ENCODE measurements around the gene RFX5. TPM values are rescaled to one million over a fixed set of nuclear protein-coding genes. Genes with fewer than 3 reads are reported as not detected.

Gene RFX5
- total and polyA plus RNA-seq, 9 of the 15 experiments (the other 6 are each of a cell fraction or from before 2014, with no cell fraction given): 3.8 to 48.2 (median 32.2) TPM

DNA sequence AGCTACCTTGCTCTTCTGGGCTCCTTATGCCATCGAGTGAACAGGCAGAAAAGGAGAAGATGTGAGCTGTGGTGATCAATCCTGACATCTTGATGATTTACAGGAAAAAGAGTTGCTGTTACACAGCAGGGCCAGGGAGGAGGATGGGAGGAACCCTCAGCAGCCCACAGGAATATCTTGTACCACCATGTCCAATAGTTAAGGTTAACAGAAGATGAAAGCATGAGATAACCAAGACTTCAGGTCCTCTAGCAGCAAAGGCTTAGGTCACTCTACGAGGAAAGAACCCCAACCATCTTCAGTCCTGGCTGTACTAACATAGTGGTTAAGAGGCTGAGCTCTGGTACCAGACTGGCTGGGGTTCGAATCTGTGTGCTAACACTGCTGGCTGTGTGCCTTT lies 37.5 kb upstream of the RFX5 start (continued):
- TF ChIP-seq, protein P1, sequence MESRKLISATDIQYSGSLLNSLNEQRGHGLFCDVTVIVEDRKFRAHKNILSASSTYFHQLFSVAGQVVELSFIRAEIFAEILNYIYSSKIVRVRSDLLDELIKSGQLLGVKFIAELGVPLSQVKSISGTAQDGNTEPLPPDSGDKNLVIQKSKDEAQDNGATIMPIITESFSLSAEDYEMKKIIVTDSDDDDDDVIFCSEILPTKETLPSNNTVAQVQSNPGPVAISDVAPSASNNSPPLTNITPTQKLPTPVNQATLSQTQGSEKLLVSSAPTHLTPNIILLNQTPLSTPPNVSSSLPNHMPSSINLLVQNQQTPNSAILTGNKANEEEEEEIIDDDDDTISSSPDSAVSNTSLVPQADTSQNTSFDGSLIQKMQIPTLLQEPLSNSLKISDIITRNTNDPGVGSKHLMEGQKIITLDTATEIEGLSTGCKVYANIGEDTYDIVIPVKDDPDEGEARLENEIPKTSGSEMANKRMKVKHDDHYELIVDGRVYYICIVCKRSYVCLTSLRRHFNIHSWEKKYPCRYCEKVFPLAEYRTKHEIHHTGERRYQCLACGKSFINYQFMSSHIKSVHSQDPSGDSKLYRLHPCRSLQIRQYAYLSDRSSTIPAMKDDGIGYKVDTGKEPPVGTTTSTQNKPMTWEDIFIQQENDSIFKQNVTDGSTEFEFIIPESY (CRISPR knock-in tag; IDR thresholded peaks at IDR 0.05): no peak
- TF ChIP-seq NCOA4 (IDR thresholded peaks at IDR 0.05; ENCODE audit: partially characterized antibody) (no peak), ETV5 (CRISPR knock-in tag; IDR thresholded peaks at IDR 0.05; ENCODE audit: low read depth) (0 out of 2 replicates have a peak, but pooled peaks have one; percentile 37), ATF1 (CRISPR knock-in tag; IDR thresholded peaks at IDR 0.05) (no peak), ATF1 (tag; IDR thresholded peaks at IDR 0.05) (0 out of 2 replicates have a peak, but pooled peaks have one; percentile 20), HEY1 (CRISPR knock-in tag; IDR thresholded peaks at IDR 0.05; ENCODE audit: borderline replicate concordance) (no peak), TAF1 (IDR thresholded peaks at IDR 0.05; ENCODE audit: control insufficient read depth, extremely low read depth, insufficient read depth, low read length, severe bottlenecking) (no peak), NFIC (IDR thresholded peaks at IDR 0.05) (no peak), TSC22D4 (tag; IDR thresholded peaks at IDR 0.05) (no peak), ZNF76 (CRISPR knock-in tag; IDR thresholded peaks at IDR 0.05; ENCODE audit: borderline replicate concordance) (no peak), HDAC1 (IDR thresholded peaks at IDR 0.05) (peak in 1 of 2 experiments; percentile 19; a peak in 1 of 4 replicates), ZEB2 (IDR thresholded peaks at IDR 0.05) (no peak), THRAP3 (IDR thresholded peaks at IDR 0.05; ENCODE audit: borderline replicate concordance) (no peak), CBFA2T2 (conservative IDR thresholded peaks at IDR 0.05) (peak; percentile 16; the same call in 1 of the 2 replicates), PTRF (tag; IDR thresholded peaks at IDR 0.05) (no peak), KLF16 (IDR thresholded peaks at IDR 0.05) (no peak), RBM14 (IDR thresholded peaks at IDR 0.05; ENCODE audit: borderline replicate concordance, insufficient read depth, low read depth, low read length) (no peak), LCOR (CRISPR knock-in tag; IDR thresholded peaks at IDR 0.05) (no peak), MAZ (CRISPR knock-in tag; conservative IDR thresholded peaks at IDR 0.05 in 1 of 2, IDR thresholded peaks at IDR 0.05 in 1 of 2) (peak in 1 of 2 experiments; percentile 57; a peak in 2 of 4 replicates)
- TF ChIP-seq, protein P2, sequence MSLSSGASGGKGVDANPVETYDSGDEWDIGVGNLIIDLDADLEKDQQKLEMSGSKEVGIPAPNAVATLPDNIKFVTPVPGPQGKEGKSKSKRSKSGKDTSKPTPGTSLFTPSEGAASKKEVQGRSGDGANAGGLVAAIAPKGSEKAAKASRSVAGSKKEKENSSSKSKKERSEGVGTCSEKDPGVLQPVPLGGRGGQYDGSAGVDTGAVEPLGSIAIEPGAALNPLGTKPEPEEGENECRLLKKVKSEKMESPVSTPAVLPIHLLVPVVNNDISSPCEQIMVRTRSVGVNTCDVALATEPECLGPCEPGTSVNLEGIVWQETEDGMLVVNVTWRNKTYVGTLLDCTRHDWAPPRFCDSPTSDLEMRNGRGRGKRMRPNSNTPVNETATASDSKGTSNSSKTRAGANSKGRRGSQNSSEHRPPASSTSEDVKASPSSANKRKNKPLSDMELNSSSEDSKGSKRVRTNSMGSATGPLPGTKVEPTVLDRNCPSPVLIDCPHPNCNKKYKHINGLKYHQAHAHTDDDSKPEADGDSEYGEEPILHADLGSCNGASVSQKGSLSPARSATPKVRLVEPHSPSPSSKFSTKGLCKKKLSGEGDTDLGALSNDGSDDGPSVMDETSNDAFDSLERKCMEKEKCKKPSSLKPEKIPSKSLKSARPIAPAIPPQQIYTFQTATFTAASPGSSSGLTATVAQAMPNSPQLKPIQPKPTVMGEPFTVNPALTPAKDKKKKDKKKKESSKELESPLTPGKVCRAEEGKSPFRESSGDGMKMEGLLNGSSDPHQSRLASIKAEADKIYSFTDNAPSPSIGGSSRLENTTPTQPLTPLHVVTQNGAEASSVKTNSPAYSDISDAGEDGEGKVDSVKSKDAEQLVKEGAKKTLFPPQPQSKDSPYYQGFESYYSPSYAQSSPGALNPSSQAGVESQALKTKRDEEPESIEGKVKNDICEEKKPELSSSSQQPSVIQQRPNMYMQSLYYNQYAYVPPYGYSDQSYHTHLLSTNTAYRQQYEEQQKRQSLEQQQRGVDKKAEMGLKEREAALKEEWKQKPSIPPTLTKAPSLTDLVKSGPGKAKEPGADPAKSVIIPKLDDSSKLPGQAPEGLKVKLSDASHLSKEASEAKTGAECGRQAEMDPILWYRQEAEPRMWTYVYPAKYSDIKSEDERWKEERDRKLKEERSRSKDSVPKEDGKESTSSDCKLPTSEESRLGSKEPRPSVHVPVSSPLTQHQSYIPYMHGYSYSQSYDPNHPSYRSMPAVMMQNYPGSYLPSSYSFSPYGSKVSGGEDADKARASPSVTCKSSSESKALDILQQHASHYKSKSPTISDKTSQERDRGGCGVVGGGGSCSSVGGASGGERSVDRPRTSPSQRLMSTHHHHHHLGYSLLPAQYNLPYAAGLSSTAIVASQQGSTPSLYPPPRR (CRISPR knock-in tag; IDR thresholded peaks at IDR 0.05; ENCODE audit: borderline replicate concordance): no peak
- TF ChIP-seq, protein P3, sequence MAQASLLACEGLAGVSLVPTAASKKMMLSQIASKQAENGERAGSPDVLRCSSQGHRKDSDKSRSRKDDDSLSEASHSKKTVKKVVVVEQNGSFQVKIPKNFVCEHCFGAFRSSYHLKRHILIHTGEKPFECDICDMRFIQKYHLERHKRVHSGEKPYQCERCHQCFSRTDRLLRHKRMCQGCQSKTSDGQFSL (CRISPR knock-in tag; IDR thresholded peaks at IDR 0.05): no peak
- TF ChIP-seq, protein P3 (tag; IDR thresholded peaks at IDR 0.05): no peak
- TF ChIP-seq, protein P4, sequence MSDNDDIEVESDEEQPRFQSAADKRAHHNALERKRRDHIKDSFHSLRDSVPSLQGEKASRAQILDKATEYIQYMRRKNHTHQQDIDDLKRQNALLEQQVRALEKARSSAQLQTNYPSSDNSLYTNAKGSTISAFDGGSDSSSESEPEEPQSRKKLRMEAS (CRISPR knock-in tag; IDR thresholded peaks at IDR 0.05): no peak

Data from K562 (cell line).